ENCODE measurements around the gene RAB11A. TPM values are rescaled to one million over a fixed set of nuclear protein-coding genes. Genes with fewer than 3 reads are reported as not detected.

RAB11A gene
- total and polyA plus RNA-seq, 2 donors (not counting 3 experiments of a cell fraction or from before 2014, with no cell fraction given), result 239 to 250 TPM

DNA sequence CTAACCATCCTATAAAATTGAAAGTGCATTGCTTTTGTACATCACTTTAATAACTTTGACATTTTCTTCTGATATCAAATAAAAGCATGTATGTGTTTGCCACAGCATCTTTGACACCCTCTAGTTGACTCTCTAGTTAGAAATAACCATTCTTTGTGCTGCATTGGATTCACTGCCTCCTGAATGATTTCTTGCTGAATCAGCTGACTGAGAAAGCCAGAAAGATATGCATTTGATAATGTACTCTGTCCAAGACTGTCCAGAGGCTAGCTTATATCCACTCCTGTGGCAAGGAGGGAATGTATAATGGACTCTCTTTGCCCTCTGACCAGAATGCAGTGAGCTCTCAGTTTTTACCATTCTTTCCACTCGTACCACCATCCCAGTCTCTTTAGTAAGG, 6.2 kb downstream of the RAB11A start:
- BruUV-seq (replicated peaks), result no TSS peak
- FAIRE-seq (no peak), DNase-seq (ENCODE audit: low read depth, low spot score) (no peak)
- Histone ChIP-seq H4K20me1 (replicated peaks; ENCODE audit: control insufficient read depth, extremely low read depth, insufficient read depth, low read length) (peaks cover 9% of the 10 kb centered on the region), H3K9me3 (replicated peaks; ENCODE audit: control insufficient read depth, insufficient read depth, low read length) (no peaks in the 10 kb centered on the region), H3K4me2 (ENCODE audit: insufficient read depth, low read length) (no peak overlapping the region), H3K4me3 (replicated peaks in 1 of 3; ENCODE audit: insufficient read depth in 1 of 3, low read depth in 1 of 3, low read length in 3 of 3) (no peak overlapping the region), H3K4me1 (ENCODE audit: control insufficient read depth, extremely low read depth, insufficient read depth, low read length) (peaks cover 22% of the 10 kb centered on the region), H3K27ac (ENCODE audit: insufficient read depth, low read depth, low read length) (no peak overlapping the region), H3K9me1 (replicated peaks; ENCODE audit: control insufficient read depth, extremely low read depth, insufficient read depth, low read length) (no peaks in the 10 kb centered on the region), H3K9ac (replicated peaks; ENCODE audit: extremely low read depth, insufficient read depth, low read length) (no peak overlapping the region), H3K36me3 (ENCODE audit: control insufficient read depth in 2 of 2, extremely low read depth in 1 of 2, insufficient read depth in 2 of 2, low read length in 2 of 2) (peaks cover 2 to 14% of the 10 kb centered on the region in 2 experiments), H2AFZ (ENCODE audit: low read depth, low read length) (no peak overlapping the region), H3K79me2 (ENCODE audit: control insufficient read depth, insufficient read depth, low read length) (peaks cover 81% of the 10 kb centered on the region), H3K27me3 (ENCODE audit: control insufficient read depth in 2 of 2, insufficient read depth in 2 of 2, low read length in 2 of 2) (no peaks in the 10 kb centered on the region)
- POLR2A ChIA-PET, result no interaction called here
- TF ChIP-seq MYC (IDR thresholded peaks at IDR 0.05; ENCODE audit: low read depth, low read length) (no peak), JUN (IDR thresholded peaks at IDR 0.05; ENCODE audit: borderline replicate concordance, insufficient read depth, insufficient read length, low read depth) (no peak), FOS (IDR thresholded peaks at IDR 0.05; ENCODE audit: borderline replicate concordance, insufficient read depth, low read length) (no peak), POLR2AphosphoS5 (IDR thresholded peaks at IDR 0.05; ENCODE audit: insufficient read depth, low read depth, low read length) (no peak), GATA2 (IDR thresholded peaks at IDR 0.05; ENCODE audit: insufficient read depth, insufficient read length, low read depth, low read length) (no peak), EZH2 (IDR thresholded peaks at IDR 0.05; ENCODE audit: borderline replicate concordance, low read depth, low read length, severe bottlenecking) (no peak), MAX (IDR thresholded peaks at IDR 0.05; ENCODE audit: insufficient read depth, insufficient read length) (no peak), POLR2A (IDR thresholded peaks at IDR 0.05; ENCODE audit: low read depth, low read length) (no peak)
- TF ChIP-seq, protein P1, sequence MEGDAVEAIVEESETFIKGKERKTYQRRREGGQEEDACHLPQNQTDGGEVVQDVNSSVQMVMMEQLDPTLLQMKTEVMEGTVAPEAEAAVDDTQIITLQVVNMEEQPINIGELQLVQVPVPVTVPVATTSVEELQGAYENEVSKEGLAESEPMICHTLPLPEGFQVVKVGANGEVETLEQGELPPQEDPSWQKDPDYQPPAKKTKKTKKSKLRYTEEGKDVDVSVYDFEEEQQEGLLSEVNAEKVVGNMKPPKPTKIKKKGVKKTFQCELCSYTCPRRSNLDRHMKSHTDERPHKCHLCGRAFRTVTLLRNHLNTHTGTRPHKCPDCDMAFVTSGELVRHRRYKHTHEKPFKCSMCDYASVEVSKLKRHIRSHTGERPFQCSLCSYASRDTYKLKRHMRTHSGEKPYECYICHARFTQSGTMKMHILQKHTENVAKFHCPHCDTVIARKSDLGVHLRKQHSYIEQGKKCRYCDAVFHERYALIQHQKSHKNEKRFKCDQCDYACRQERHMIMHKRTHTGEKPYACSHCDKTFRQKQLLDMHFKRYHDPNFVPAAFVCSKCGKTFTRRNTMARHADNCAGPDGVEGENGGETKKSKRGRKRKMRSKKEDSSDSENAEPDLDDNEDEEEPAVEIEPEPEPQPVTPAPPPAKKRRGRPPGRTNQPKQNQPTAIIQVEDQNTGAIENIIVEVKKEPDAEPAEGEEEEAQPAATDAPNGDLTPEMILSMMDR (IDR thresholded peaks at IDR 0.05; ENCODE audit: extremely low read depth in 1 of 2, insufficient read depth in 1 of 2, low read depth in 1 of 2, low read length in 2 of 2), result no peak
- dilution Hi-C loops (cut with MboI; ENCODE audit: extremely low pct_ligation_motif_present, low sequenced_read_pairs), result no loop called here
- intact Hi-C loops (cut with micrococcal nuclease), result no loop called here
- CTCF ChIA-PET, result interaction anchor here (0.6 to 1.0 kb wide), 2 partner anchors 13 to 101 kb away, joined by 3 read pairs; no protein-coding TSS in a partner anchor

All from endothelial cell of umbilical vein (primary cell).